K562 (cell line): ENCODE data around the gene UCP1. TPM values are rescaled to one million over a fixed set of nuclear protein-coding genes. Genes with fewer than 3 reads are reported as not detected.

Experiments used
- ATAC-seq: fragments of 200-7000 bp; cut with Tn5 transposase; 3 replicates; pipeline ENCODE4 v1.9.1; 2020; ENCODE audit warnings: moderate library complexity
- BruUV-seq: library from RNA; stranded (reverse); fragments of 400-500 nt; replicated peaks from 2 replicates; lab custom pipeline; 2021; lab: Mats Ljungman, UMichigan
- CTCF ChIA-PET: fragments of 300-600 bp; formaldehyde crosslinking; extraction: SDS; loops from one replicate; lab custom pipeline; 2021; ENCODE audit warnings: low intra/inter-chr PET ratio; lab: Yijun Ruan, JAX
- POLR2A ChIA-PET: fragments of 300-600, 350-650 bp; sonication (Branson Sonifier 250); formaldehyde crosslinking; extraction: SDS; loops from one replicate; lab custom pipeline; 2021; ENCODE audit warnings: antibody characterized with exemption, inconsistent platforms; lab: Yijun Ruan, JAX
- DNase-seq, 4 experiments: peaks; one replicate each; pipeline versions ENCODE4 v3.0.0 to v3.0.0-alpha.2; 2011 to 2018; ENCODE audit warnings: low spot score in 3 of 4, mixed read lengths in 3 of 4; ENCODE audit errors: extremely low read depth in 1 of 4
- FAIRE-seq: peaks from 2 replicates; lab custom pipeline; 2011; peaks lifted over from hg19 to GRCh38; lab: Jason Lieb, UNC
- H2AFZ ChIP-seq: 2 replicates; pipeline ENCODE4 v1.6.0; 2011; ENCODE audit warnings: low read depth, low read length, control low read depth, inconsistent platforms
- H3K27ac ChIP-seq: fragments of 200-600 bp; 3 replicates; pipeline ENCODE4 v1.8.0; 2011; ENCODE audit warnings: low read depth, mild to moderate bottlenecking, control low read depth, inconsistent platforms, low read length, moderate library complexity, mixed read lengths; ENCODE audit errors: extremely low read depth
- H3K27me3 ChIP-seq, 2 experiments: fragments of 300-600 bp in 1 of 2; 2 replicates in 1 of 2; 3 replicates in 1 of 2; pipeline versions ENCODE4 v1.6.0 to v1.8.0; 2011; ENCODE audit warnings: inconsistent platforms in 2 of 2, low read length in 2 of 2, mild to moderate bottlenecking in 1 of 2, mixed read lengths in 1 of 2, moderate library complexity in 1 of 2; ENCODE audit not compliant: control insufficient read depth in 2 of 2, insufficient read depth in 2 of 2
- H3K36me3 ChIP-seq: fragments of 300-600 bp; 3 replicates; pipeline ENCODE4 v1.8.0; 2011; ENCODE audit warnings: mild to moderate bottlenecking, low read length, inconsistent platforms; ENCODE audit not compliant: control insufficient read depth, insufficient read depth
- H3K4me1 ChIP-seq, 2 experiments: fragments of 200-600 bp in 1 of 2; replicated peaks in 1 of 2; 2 replicates in 1 of 2; 3 replicates in 1 of 2; pipeline versions ENCODE4 v1.5.1 to v1.8.0; 2011; ENCODE audit warnings: inconsistent platforms in 2 of 2, low read length in 2 of 2, mild to moderate bottlenecking in 1 of 2, mixed read lengths in 1 of 2, moderate library complexity in 1 of 2; ENCODE audit not compliant: control insufficient read depth in 2 of 2, insufficient read depth in 2 of 2
- H3K4me2 ChIP-seq: 2 replicates; pipeline ENCODE4 v1.6.1; 2011; ENCODE audit warnings: low read length, control low read depth, inconsistent platforms, mixed read lengths; ENCODE audit not compliant: insufficient read depth
- H3K4me3 ChIP-seq: fragments of 200-600 bp; sonication (generic), shearing (Covaris generic); 2 replicates; pipeline ENCODE4 v1.5.1; 2016; ENCODE audit warnings: control low read depth, inconsistent platforms
- H3K79me2 ChIP-seq: fragments of 200-600 bp; 3 replicates; pipeline ENCODE4 v1.8.0; 2011; ENCODE audit warnings: low read length, inconsistent platforms; ENCODE audit not compliant: control insufficient read depth, insufficient read depth
- H3K9ac ChIP-seq, 2 experiments: 2 replicates each; pipeline versions ENCODE4 v1.6.0 to v1.6.1; 2011; ENCODE audit warnings: low read depth in 2 of 2, low read length in 2 of 2, control low read depth in 1 of 2, inconsistent platforms in 1 of 2, mild to moderate bottlenecking in 1 of 2, mixed read lengths in 1 of 2; ENCODE audit not compliant: insufficient read depth in 1 of 2
- H3K9me1 ChIP-seq: one replicate; pipeline ENCODE4 v1.6.0; 2011; ENCODE audit warnings: inconsistent platforms, mild to moderate bottlenecking, low read length, moderate library complexity; ENCODE audit not compliant: control insufficient read depth, insufficient read depth
- H3K9me3 ChIP-seq: replicated peaks from 2 replicates; pipeline ENCODE4 v1.5.1; 2011; ENCODE audit warnings: low read depth, low read length, inconsistent platforms; ENCODE audit not compliant: control insufficient read depth, insufficient read depth
- H4K20me1 ChIP-seq: replicated peaks from 2 replicates; pipeline ENCODE4 v1.6.1; 2011; ENCODE audit warnings: low read length, inconsistent platforms, mixed read lengths; ENCODE audit not compliant: control insufficient read depth, insufficient read depth
- BRF1 ChIP-seq: IDR thresholded peaks from 3 replicates; pipeline ENCODE4 v1.6.1; 2011; ENCODE audit warnings: borderline replicate concordance, mild to moderate bottlenecking; ENCODE audit not compliant: insufficient read length; ENCODE audit errors: extremely low read depth
- CEBPB ChIP-seq: fragments of 450-650 bp; IDR thresholded peaks from 2 replicates; pipeline ENCODE4 v1.6.1; 2016; ENCODE audit warnings: missing genetic modification characterization, missing compliant biosample characterization
- DIDO1 ChIP-seq: fragments of 450-650 bp; IDR thresholded peaks from 2 replicates; pipeline ENCODE4 v1.6.1; 2016; ENCODE audit warnings: low read depth, missing biosample characterization, missing genetic modification characterization
- EWSR1 ChIP-seq: fragments of 450-650 bp; IDR thresholded peaks from 2 replicates; pipeline ENCODE4 v1.6.1; 2018; ENCODE audit warnings: borderline replicate concordance, mild to moderate bottlenecking, low read depth, moderate library complexity; ENCODE audit not compliant: partially characterized antibody
- GABPB2 ChIP-seq: fragments of 250-450 bp; sonication (Bioruptor Pico); conservative IDR thresholded peaks from 2 replicates; pipeline ENCODE4 v1.5.1; 2021; ENCODE audit warnings: mild to moderate bottlenecking
- HMG20B ChIP-seq: fragments of 250-450 bp; sonication (Bioruptor Pico); IDR thresholded peaks from 2 replicates; pipeline ENCODE4 v1.5.0; 2021; ENCODE audit warnings: mild to moderate bottlenecking
- JUND ChIP-seq, 2 experiments: IDR thresholded peaks; 2 replicates in 1 of 2; 3 replicates in 1 of 2; pipeline ENCODE4 v1.6.1; 2011; ENCODE audit warnings: borderline replicate concordance in 2 of 2, low read depth in 2 of 2, low read length in 2 of 2, improper control_type of control experiment in 1 of 2, missing biosample characterization in 1 of 2, missing genetic modification characterization in 1 of 2, missing genetic modification reagents in 1 of 2
- NCOA4 ChIP-seq: fragments of 450-650 bp; IDR thresholded peaks from 2 replicates; pipeline ENCODE4 v1.6.1; 2018; ENCODE audit warnings: mild to moderate bottlenecking; ENCODE audit not compliant: partially characterized antibody
- POLR2A ChIP-seq: fragments of 450-650 bp; conservative IDR thresholded peaks from 2 replicates; pipeline ENCODE4 v1.6.1; 2016
- RBM17 ChIP-seq: fragments of 200-400 bp; formaldehyde crosslinking; IDR thresholded peaks from 2 replicates; pipeline ENCODE4 v1.6.1; 2017; ENCODE audit warnings: low read depth, mild to moderate bottlenecking, low read length, borderline replicate concordance
- RBM39 ChIP-seq: fragments of 200-400 bp; formaldehyde crosslinking; optimal IDR thresholded peaks from 2 replicates; pipeline ENCODE3; 2018; ENCODE audit warnings: low read depth, low read length
- RFX5 ChIP-seq: IDR thresholded peaks from 2 replicates; pipeline ENCODE4 v1.6.1; 2011; ENCODE audit warnings: low read depth, mild to moderate bottlenecking, improper control_type of control experiment, low read length
- SAFB2 ChIP-seq: fragments of 200-400 bp; formaldehyde crosslinking; IDR thresholded peaks from 2 replicates; pipeline ENCODE4 v1.6.1; 2018; ENCODE audit warnings: borderline replicate concordance, low read length, low read depth, moderate library complexity; ENCODE audit not compliant: severe bottlenecking
- SMAD4 ChIP-seq: fragments of 250-450 bp; sonication (Bioruptor Pico); conservative IDR thresholded peaks from 2 replicates; pipeline ENCODE4 v1.8.0; 2021; ENCODE audit warnings: inconsistent platforms, mild to moderate bottlenecking, moderate library complexity
- SPI1 ChIP-seq: IDR thresholded peaks from 2 replicates; pipeline ENCODE4 v1.6.1; 2011; ENCODE audit warnings: low read depth, low read length, control low read depth, borderline replicate concordance
- SRSF3 ChIP-seq: fragments of 200-400 bp; formaldehyde crosslinking; IDR thresholded peaks from 2 replicates; pipeline ENCODE4 v1.6.1; 2016; ENCODE audit warnings: mild to moderate bottlenecking, low read length, moderate library complexity; ENCODE audit not compliant: insufficient read depth
- TSC22D4 ChIP-seq: fragments of 450-650 bp; IDR thresholded peaks from 2 replicates; pipeline ENCODE4 v1.6.1; 2016; ENCODE audit warnings: missing genetic modification characterization, missing biosample characterization, control low read depth
- WHSC1 ChIP-seq: IDR thresholded peaks from one replicate; pipeline ENCODE4 v1.6.1; 2012; ENCODE audit warnings: low read length, control low read depth, inconsistent platforms
- YBX1 ChIP-seq: fragments of 450-650 bp; IDR thresholded peaks from 2 replicates; pipeline ENCODE4 v1.7.1; 2016; ENCODE audit warnings: mild to moderate bottlenecking
- ZBTB17 ChIP-seq: fragments of 450-650 bp; formaldehyde crosslinking; IDR thresholded peaks from 2 replicates; pipeline ENCODE4 v1.4.0; 2020; ENCODE audit warnings: mild to moderate bottlenecking
- ZNF124 ChIP-seq: sonication (generic); formaldehyde crosslinking; IDR thresholded peaks from 2 replicates; pipeline ENCODE4 v1.8.1; 2022; ENCODE audit warnings: missing genetic modification reagents
- ZNF239 ChIP-seq: fragments of 250-450 bp; sonication (Bioruptor Pico); IDR thresholded peaks from 2 replicates; pipeline ENCODE4 v1.4.0; 2020; ENCODE audit warnings: mild to moderate bottlenecking
- ZNF24 ChIP-seq: fragments of 450-650 bp; IDR thresholded peaks from 2 replicates; pipeline ENCODE4 v1.6.1; 2016
- ZNF253 ChIP-seq: fragments of 250-450 bp; sonication (Bioruptor Pico); conservative IDR thresholded peaks from 2 replicates; pipeline ENCODE4 v1.6.1; 2021; ENCODE audit warnings: mild to moderate bottlenecking
- ZNF316 ChIP-seq: fragments of 450-650 bp; IDR thresholded peaks from 2 replicates; pipeline ENCODE4 v1.6.1; 2016
- ZNF507 ChIP-seq: conservative IDR thresholded peaks from 2 replicates; pipeline ENCODE4 v1.6.1; 2017; ENCODE audit warnings: missing genetic modification characterization, missing compliant biosample characterization
- ZNF75A ChIP-seq: fragments of 450-650 bp; formaldehyde crosslinking; IDR thresholded peaks from 2 replicates; pipeline ENCODE4 v1.4.0; 2020; ENCODE audit warnings: mild to moderate bottlenecking
- WGBS: fragments of 100-300 bp; shearing (Covaris generic); methylation state at CpG from one replicate; pipeline ENCODE4 v1.1.6; 2016; ENCODE audit warnings: low coverage, mixed read lengths; ENCODE audit not compliant: insufficient coverage; ENCODE audit errors: missing lambda C conversion rate; 5-methylcytosine and 5-hydroxymethylcytosine counted together
- in situ Hi-C: fragments of 300-500 bp; cut with MboI; formaldehyde crosslinking; loops from 4 replicates; pipeline ENCODE4 v1.15.0; 2018; ENCODE audit warnings: inconsistent platforms, mixed read lengths
- intact Hi-C: fragments of 100-400 bp; cut with micrococcal nuclease; formaldehyde crosslinking; loops from 2 replicates; pipeline ENCODE4 v1.14.2; 2022
- polyA plus RNA-seq, 8 experiments: library from polyadenylated mRNA; depleted of rRNA in 4 of 8; stranded (reverse) in 5 of 8; unstranded in 3 of 8; fragments of >200 nt; fragmentation: Nextera tagmentation in 2 of 8; fragmentation: Illumina TruSeq in 1 of 8; extraction: Ambion mirVana in 2 of 8; extraction: Trizol in 1 of 8; gene quantifications; 2 replicates each; pipeline versions ENCODE4 v1.2.1 to v1.2.3, GENCODE V29; 2011 to 2014; ENCODE audit warnings: inconsistent platforms in 1 of 8, missing spikeins in 1 of 8
- total RNA-seq, 7 experiments: library from RNA; depleted of rRNA in 6 of 7; stranded (reverse); fragments of >200 nt in 6 of 7; fragmentation: Illumina TruSeq in 2 of 7; extraction: Trizol in 2 of 7; gene quantifications; 2 replicates each; pipeline versions ENCODE4 v1.2.1 to v1.2.3, GENCODE V29; 2011 to 2021; ENCODE audit warnings: low replicate concordance in 1 of 7
- TF ChIP-seq, protein P1 (sequence below): sonication (generic); formaldehyde crosslinking; IDR thresholded peaks from 2 replicates; pipeline ENCODE4 v1.8.1; 2023; ENCODE audit warnings: mild to moderate bottlenecking, missing genetic modification reagents

UCP1 gene
- total and polyA plus RNA-seq, 9 of the 15 experiments (the other 6 are each of a cell fraction or from before 2014, with no cell fraction given) = not detected

DNA sequence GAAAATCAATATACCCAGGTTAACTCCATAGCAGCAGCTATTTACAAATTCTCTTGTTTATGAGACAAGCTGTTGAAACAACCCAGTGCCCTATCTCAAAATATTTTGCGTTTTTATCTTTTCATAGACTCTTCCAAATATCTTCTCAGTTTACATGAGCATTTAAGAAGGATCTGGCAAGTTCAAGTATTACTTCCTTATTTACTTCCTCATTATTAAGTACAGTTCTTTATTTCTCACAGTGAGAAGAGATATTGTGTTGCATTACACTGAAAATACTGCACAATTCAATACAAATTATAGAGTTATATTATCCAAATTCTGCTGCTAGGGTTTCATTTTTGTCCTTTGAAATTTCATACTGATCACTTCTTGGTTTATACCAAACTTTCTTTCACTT is 43.6 kb upstream of the UCP1 start:
- no peak for FAIRE-seq

GRCh38 chr4:140611854-140612253 is 43.1 kb upstream of the UCP1 start:
- no peaks in the 10 kb centered on the region for H4K20me1 ChIP-seq
- H3K36me3 ChIP-seq = no peaks in the 10 kb centered on the region
- intact Hi-C loops (loop anchor here (5.0 kb wide), 1 partner anchor 90 kb away; the partner anchor contains the start of gene ELMOD2), in situ Hi-C loops (no loop called here)
- no peak overlapping the region for H3K27ac ChIP-seq
- DNase-seq = no peak
- no peak for ATAC-seq
- H3K9ac ChIP-seq = no peak overlapping the region
- no TSS peak for BruUV-seq
- no peaks in the 10 kb centered on the region for H3K9me3 ChIP-seq
- ChIA-PET CTCF (interaction anchor here (0.6 kb wide), 1 partner anchor 534 kb away, joined by 3 read pairs; no protein-coding TSS in a partner anchor), POLR2A (no interaction called here)
- no peak overlapping the region for H3K4me2 ChIP-seq
- no peaks in the 10 kb centered on the region for H3K4me1 ChIP-seq
- no peaks in the 10 kb centered on the region for H3K79me2 ChIP-seq
- no peak overlapping the region for H3K4me3 ChIP-seq
- WGBS = 0% methylated on average over 3 of the region's 3 CpGs
- H2AFZ ChIP-seq = no peak overlapping the region
- no peak for FAIRE-seq
- peaks cover 0 to 4% of the 10 kb centered on the region in 2 experiments; a peak in 3 of 5 replicates for H3K27me3 ChIP-seq
- no peaks in the 10 kb centered on the region for H3K9me1 ChIP-seq
- no peak for TF ChIP-seq ZNF316
- no peak for TF ChIP-seq WHSC1
- no peak for TF ChIP-seq SMAD4
- TF ChIP-seq GABPB2 (CRISPR knock-in tag) = no peak
- TF ChIP-seq EWSR1 = no peak
- TF ChIP-seq, protein P1, sequence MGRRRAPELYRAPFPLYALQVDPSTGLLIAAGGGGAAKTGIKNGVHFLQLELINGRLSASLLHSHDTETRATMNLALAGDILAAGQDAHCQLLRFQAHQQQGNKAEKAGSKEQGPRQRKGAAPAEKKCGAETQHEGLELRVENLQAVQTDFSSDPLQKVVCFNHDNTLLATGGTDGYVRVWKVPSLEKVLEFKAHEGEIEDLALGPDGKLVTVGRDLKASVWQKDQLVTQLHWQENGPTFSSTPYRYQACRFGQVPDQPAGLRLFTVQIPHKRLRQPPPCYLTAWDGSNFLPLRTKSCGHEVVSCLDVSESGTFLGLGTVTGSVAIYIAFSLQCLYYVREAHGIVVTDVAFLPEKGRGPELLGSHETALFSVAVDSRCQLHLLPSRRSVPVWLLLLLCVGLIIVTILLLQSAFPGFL = no peak
- TF ChIP-seq BRF1 = no peak
- TF ChIP-seq ZNF75A (CRISPR knock-in tag) = no peak
- TF ChIP-seq SPI1 = no peak
- no peak for TF ChIP-seq POLR2A
- TF ChIP-seq JUND (IDR thresholded peaks at IDR 0.05; ENCODE audit: borderline replicate concordance, low read depth, low read length) = no peak
- no peak for TF ChIP-seq JUND (tag; IDR thresholded peaks at IDR 0.05; ENCODE audit: borderline replicate concordance, low read depth, low read length)

More for the DNA sequence above, 43.6 kb upstream of the UCP1 start:
- no peaks in the 10 kb centered on the region for H3K79me2 ChIP-seq
- no peak overlapping the region for H2AFZ ChIP-seq
- H3K4me3 ChIP-seq = no peak overlapping the region
- H3K4me1 ChIP-seq = no peaks in the 10 kb centered on the region
- in situ Hi-C loops (no loop called here), intact Hi-C loops (loop anchor here (5.0 kb wide), 1 partner anchor 90 kb away; the partner anchor contains the start of gene ELMOD2)
- H3K27ac ChIP-seq = no peak overlapping the region
- no peak for ATAC-seq
- POLR2A ChIA-PET = no interaction called here
- peaks cover 1 to 4% of the 10 kb centered on the region in 2 experiments; a peak in 4 of 5 replicates for H3K27me3 ChIP-seq
- DNase-seq = no peak
- H3K9me3 ChIP-seq = no peaks in the 10 kb centered on the region
- H3K9me1 ChIP-seq = no peaks in the 10 kb centered on the region
- no peak overlapping the region for H3K4me2 ChIP-seq
- H4K20me1 ChIP-seq = no peaks in the 10 kb centered on the region
- H3K9ac ChIP-seq = no peak overlapping the region
- CTCF ChIA-PET = interaction anchor here (0.6 kb wide), 1 partner anchor 535 kb away, joined by 3 read pairs; no protein-coding TSS in a partner anchor
- H3K36me3 ChIP-seq = no peaks in the 10 kb centered on the region
- 0% methylated on average over 1 of the region's 1 CpG for WGBS
- no TSS peak for BruUV-seq
- TF ChIP-seq ZNF124 (CRISPR knock-in tag) (no peak), ZNF253 (CRISPR knock-in tag) (no peak), RFX5 (no peak), TSC22D4 (tag) (no peak), RBM39 (no peak), CEBPB (tag) (no peak), YBX1 (no peak), SRSF3 (no peak), SAFB2 (no peak), DIDO1 (tag) (no peak), HMG20B (CRISPR knock-in tag) (no peak), RBM17 (no peak), ZNF24 (no peak), NCOA4 (no peak), ZNF239 (CRISPR knock-in tag) (no peak), ZNF507 (no peak), ZBTB17 (CRISPR knock-in tag) (no peak)
